HCT116 (cell line): ENCODE results near the gene SLC22A13.

Experiments
- CEBPB ChIP-seq: IDR thresholded peaks from 2 replicates; pipeline ENCODE4 v1.6.1; 2012; ENCODE audit warnings: low read depth
- ELF1 ChIP-seq: IDR thresholded peaks from 2 replicates; pipeline ENCODE4 v1.6.1; 2012; ENCODE audit warnings: low read depth, borderline replicate concordance
- EZH2 ChIP-seq: fragments of 200-600 bp; sonication (generic); IDR thresholded peaks from 2 replicates; pipeline ENCODE4 v1.6.1; 2017; ENCODE audit warnings: antibody characterized with exemption, mixed run types
- EZH2phosphoT487 ChIP-seq: fragments of 200-600 bp; IDR thresholded peaks from 2 replicates; pipeline ENCODE4 v1.6.1; 2018; ENCODE audit warnings: antibody characterized with exemption, borderline replicate concordance
- JUND ChIP-seq: IDR thresholded peaks from 2 replicates; pipeline ENCODE4 v1.6.1; 2012
- POLR2A ChIP-seq: IDR thresholded peaks from 2 replicates; pipeline ENCODE4 v1.7.0; 2011; ENCODE audit warnings: borderline replicate concordance; ENCODE audit not compliant: insufficient read depth, insufficient read length; ENCODE audit errors: extremely low read depth
- POLR2AphosphoS5 ChIP-seq: IDR thresholded peaks from 2 replicates; pipeline ENCODE4 v1.6.1; 2011; ENCODE audit warnings: mild to moderate bottlenecking, low read depth, low read length, moderate library complexity
- SP1 ChIP-seq: IDR thresholded peaks from 2 replicates; pipeline ENCODE4 v1.6.1; 2012; ENCODE audit warnings: low read depth
- TCF7L2 ChIP-seq: IDR thresholded peaks from 2 replicates; pipeline ENCODE4 v1.7.0; 2011; ENCODE audit warnings: borderline replicate concordance, inconsistent platforms; ENCODE audit not compliant: insufficient read depth, insufficient read length; ENCODE audit errors: extremely low read depth
- YY1 ChIP-seq: IDR thresholded peaks from 2 replicates; pipeline ENCODE4 v1.6.1; 2011; ENCODE audit warnings: low read length, low read depth, moderate library complexity, mild to moderate bottlenecking; ENCODE audit not compliant: insufficient replicate concordance; ENCODE audit errors: extremely low read depth
- TF ChIP-seq, protein P1 (sequence below), 3 experiments: fragments of 200-600 bp in 1 of 3; sonication (generic) in 1 of 3; IDR thresholded peaks in 2 of 3; conservative IDR thresholded peaks in 1 of 3; 2 replicates each; pipeline ENCODE4 v1.5.1; 2012 to 2017; ENCODE audit warnings: low read depth in 2 of 3, low read length in 2 of 3, antibody characterized with exemption in 1 of 3, borderline replicate concordance in 1 of 3, control low read depth in 1 of 3, mild to moderate bottlenecking in 1 of 3, mixed read lengths in 1 of 3, mixed run types in 1 of 3, moderate library complexity in 1 of 3; ENCODE audit not compliant: insufficient read depth in 1 of 3
- TF ChIP-seq, protein P2 (sequence below): IDR thresholded peaks from 2 replicates; pipeline ENCODE4 v1.6.1; 2012

DNA sequence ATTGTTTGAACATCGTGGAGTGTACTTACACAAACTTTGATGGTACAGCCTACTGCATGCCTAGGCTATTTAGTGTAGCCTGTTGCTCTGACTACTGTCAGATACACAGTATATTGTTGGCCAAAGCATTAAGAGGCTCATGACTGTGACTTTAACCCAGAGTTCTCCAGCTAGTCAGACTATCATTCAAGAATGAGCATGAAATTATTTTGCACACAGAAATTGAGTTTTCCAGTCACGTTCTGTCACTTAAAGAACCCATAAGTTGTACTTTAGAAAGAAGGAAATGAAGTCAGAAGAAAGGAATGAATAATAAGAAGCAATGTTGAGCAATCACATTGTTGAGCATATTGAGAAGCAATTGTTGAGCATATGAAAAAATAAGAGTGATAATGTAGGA is 37.6 kb upstream of the SLC22A13 start:
- no peak for TF ChIP-seq SP1
- no peak for TF ChIP-seq YY1
- TF ChIP-seq POLR2A, result no peak
- TF ChIP-seq POLR2AphosphoS5, result no peak
- no peak for TF ChIP-seq EZH2
- TF ChIP-seq, protein P1, sequence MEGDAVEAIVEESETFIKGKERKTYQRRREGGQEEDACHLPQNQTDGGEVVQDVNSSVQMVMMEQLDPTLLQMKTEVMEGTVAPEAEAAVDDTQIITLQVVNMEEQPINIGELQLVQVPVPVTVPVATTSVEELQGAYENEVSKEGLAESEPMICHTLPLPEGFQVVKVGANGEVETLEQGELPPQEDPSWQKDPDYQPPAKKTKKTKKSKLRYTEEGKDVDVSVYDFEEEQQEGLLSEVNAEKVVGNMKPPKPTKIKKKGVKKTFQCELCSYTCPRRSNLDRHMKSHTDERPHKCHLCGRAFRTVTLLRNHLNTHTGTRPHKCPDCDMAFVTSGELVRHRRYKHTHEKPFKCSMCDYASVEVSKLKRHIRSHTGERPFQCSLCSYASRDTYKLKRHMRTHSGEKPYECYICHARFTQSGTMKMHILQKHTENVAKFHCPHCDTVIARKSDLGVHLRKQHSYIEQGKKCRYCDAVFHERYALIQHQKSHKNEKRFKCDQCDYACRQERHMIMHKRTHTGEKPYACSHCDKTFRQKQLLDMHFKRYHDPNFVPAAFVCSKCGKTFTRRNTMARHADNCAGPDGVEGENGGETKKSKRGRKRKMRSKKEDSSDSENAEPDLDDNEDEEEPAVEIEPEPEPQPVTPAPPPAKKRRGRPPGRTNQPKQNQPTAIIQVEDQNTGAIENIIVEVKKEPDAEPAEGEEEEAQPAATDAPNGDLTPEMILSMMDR (IDR thresholded peaks at IDR 0.05 in 2 of 3, conservative IDR thresholded peaks at IDR 0.05 in 1 of 3; ENCODE audit: borderline replicate concordance in 1 of 3, insufficient read depth in 1 of 3, low read depth in 2 of 3, low read length in 2 of 3), result no peak
- no peak for TF ChIP-seq JUND
- no peak for TF ChIP-seq TCF7L2
- TF ChIP-seq, protein P2, sequence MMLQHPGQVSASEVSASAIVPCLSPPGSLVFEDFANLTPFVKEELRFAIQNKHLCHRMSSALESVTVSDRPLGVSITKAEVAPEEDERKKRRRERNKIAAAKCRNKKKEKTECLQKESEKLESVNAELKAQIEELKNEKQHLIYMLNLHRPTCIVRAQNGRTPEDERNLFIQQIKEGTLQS, result no peak
- no peak for TF ChIP-seq EZH2phosphoT487
- TF ChIP-seq ELF1, result no peak
- TF ChIP-seq CEBPB, result 0 out of 2 replicates have a peak, but pooled peaks have one; percentile 24
